ENCODE data around the gene CD2AP.

- no peak for TF ChIP-seq CTCF (IDR thresholded peaks at IDR 0.05)
- no peak for TF ChIP-seq POLR2A (IDR thresholded peaks at IDR 0.05)
- TF ChIP-seq EP300 (IDR thresholded peaks at IDR 0.05): no peak
These were observed 25.3 kb downstream of the CD2AP start for GRCh38 chr6:47502920-47503319.
